ENCODE measurements around the gene C6orf62. TPM values are rescaled to one million over a fixed set of nuclear protein-coding genes. Genes with fewer than 3 reads are reported as not detected.
A peak's percentile ranks its signal among the peaks of the same experiment; 100 is the strongest.
"Not testable (repeated sequence)": the region's sequence is repeated elsewhere in the genome, so short reads cannot be mapped to it uniquely, and the experiment has no call there.

The C6orf62 gene
- 76.2 TPM for polyA plus RNA-seq (2013, experiment 1 of 2)
- 73.8 TPM for polyA plus RNA-seq (2013, experiment 2 of 2)

GRCh38 chr6:24719125-24719971 lies at the start of gene C6orf62:
Gene C6orf62 (minus strand): TSS chr6:24719154. CDS start chr6:24718668, 486 bp downstream.
- 0% methylated on average over 2 of the region's 25 CpGs; no CpG with 5 or more reads in 1 of the 2 experiments for WGBS, 2 experiments (ENCODE audit: insufficient coverage in 2 of 2)
- Histone ChIP-seq H3K4me1 (ENCODE audit: control insufficient read depth, insufficient read depth, low read length, poor library complexity, severe bottlenecking) (no peaks in the 10 kb centered on the region), H3K27ac (ENCODE audit: low read depth, low read length, severe bottlenecking) (peak within 1 kb of the TSS; percentile 100), H3K4me3 (ENCODE audit: extremely low read depth, insufficient read depth, low read length, poor library complexity, severe bottlenecking) (peak within 1 kb of the TSS; percentile 100), H3K36me3 (ENCODE audit: control insufficient read depth, insufficient read depth, low read length) (peaks cover 48% of the 10 kb centered on the region), H3K9me3 (ENCODE audit: control insufficient read depth, low read length) (no peaks in the 10 kb centered on the region)

- no peaks in the 10 kb centered on the region for H3K4me1 ChIP-seq (ENCODE audit: control insufficient read depth, insufficient read depth, low read length, poor library complexity, severe bottlenecking)
- WGBS, 2 experiments (ENCODE audit: insufficient coverage in 2 of 2): 83 to 100% methylated on average over 1 of the region's 5 CpGs
- H3K36me3 ChIP-seq (ENCODE audit: control insufficient read depth, insufficient read depth, low read length): no peaks in the 10 kb centered on the region
- no peak overlapping the region for H3K27ac ChIP-seq (ENCODE audit: low read depth, low read length, severe bottlenecking)
- no peak overlapping the region for H3K4me3 ChIP-seq (ENCODE audit: extremely low read depth, insufficient read depth, low read length, poor library complexity, severe bottlenecking)
- no peaks in the 10 kb centered on the region for H3K9me3 ChIP-seq (ENCODE audit: control insufficient read depth, low read length)
Measured at GRCh38 chr6:24768361-24768760, 49.4 kb upstream of the C6orf62 start.

- WGBS, 2 experiments (ENCODE audit: insufficient coverage in 2 of 2): 79 to 82% methylated on average over 3 to 5 of the region's 9 CpGs
- Histone ChIP-seq H3K27ac (ENCODE audit: low read depth, low read length, severe bottlenecking) (no peak overlapping the region), H3K4me3 (ENCODE audit: extremely low read depth, insufficient read depth, low read length, poor library complexity, severe bottlenecking) (no peak overlapping the region), H3K4me1 (ENCODE audit: control insufficient read depth, insufficient read depth, low read length, poor library complexity, severe bottlenecking) (no peaks in the 10 kb centered on the region), H3K36me3 (ENCODE audit: control insufficient read depth, insufficient read depth, low read length) (no peaks in the 10 kb centered on the region), H3K9me3 (ENCODE audit: control insufficient read depth, low read length) (no peaks in the 10 kb centered on the region)
Measured at GRCh38 chr6:24766680-24767462, 47.9 kb upstream of the C6orf62 start.

GRCh38 chr6:24765968-24766367 lies 47.0 kb upstream of the C6orf62 start:
- H3K9me3 ChIP-seq (ENCODE audit: control insufficient read depth, low read length); H3K36me3 ChIP-seq (ENCODE audit: control insufficient read depth, insufficient read depth, low read length); H3K27ac ChIP-seq (ENCODE audit: low read depth, low read length, severe bottlenecking); H3K4me1 ChIP-seq (ENCODE audit: control insufficient read depth, insufficient read depth, low read length, poor library complexity, severe bottlenecking); H3K4me3 ChIP-seq (ENCODE audit: extremely low read depth, insufficient read depth, low read length, poor library complexity, severe bottlenecking): not testable (repeated sequence)
- 94 to 100% methylated on average over 2 to 5 of the region's 26 CpGs for WGBS, 2 experiments (ENCODE audit: insufficient coverage in 2 of 2)

GRCh38 chr6:24764833-24765828 lies 46.2 kb upstream of the C6orf62 start:
- H3K27ac ChIP-seq (ENCODE audit: low read depth, low read length, severe bottlenecking); H3K9me3 ChIP-seq (ENCODE audit: control insufficient read depth, low read length); H3K4me1 ChIP-seq (ENCODE audit: control insufficient read depth, insufficient read depth, low read length, poor library complexity, severe bottlenecking); H3K4me3 ChIP-seq (ENCODE audit: extremely low read depth, insufficient read depth, low read length, poor library complexity, severe bottlenecking); H3K36me3 ChIP-seq (ENCODE audit: control insufficient read depth, insufficient read depth, low read length): not testable (repeated sequence)
- whole genome bisulfite sequencing, 2 experiments (ENCODE audit: insufficient coverage in 2 of 2): 93 to 95% methylated on average over 14 to 19 of the region's 20 CpGs

GRCh38 chr6:24763578-24763977 lies 44.6 kb upstream of the C6orf62 start:
- WGBS, 2 experiments (ENCODE audit: insufficient coverage in 2 of 2): 69 to 80% methylated on average over 1 of the region's 3 CpGs
- Histone ChIP-seq H3K36me3 (ENCODE audit: control insufficient read depth, insufficient read depth, low read length) (no peaks in the 10 kb centered on the region), H3K9me3 (ENCODE audit: control insufficient read depth, low read length) (no peaks in the 10 kb centered on the region), H3K4me1 (ENCODE audit: control insufficient read depth, insufficient read depth, low read length, poor library complexity, severe bottlenecking) (no peaks in the 10 kb centered on the region), H3K27ac (ENCODE audit: low read depth, low read length, severe bottlenecking) (no peak overlapping the region), H3K4me3 (ENCODE audit: extremely low read depth, insufficient read depth, low read length, poor library complexity, severe bottlenecking) (no peak overlapping the region)

GRCh38 chr6:24761851-24762250 lies 42.9 kb upstream of the C6orf62 start:
- Histone ChIP-seq H3K9me3 (ENCODE audit: control insufficient read depth, low read length) (no peaks in the 10 kb centered on the region), H3K4me3 (ENCODE audit: extremely low read depth, insufficient read depth, low read length, poor library complexity, severe bottlenecking) (no peak overlapping the region), H3K4me1 (ENCODE audit: control insufficient read depth, insufficient read depth, low read length, poor library complexity, severe bottlenecking) (no peaks in the 10 kb centered on the region), H3K36me3 (ENCODE audit: control insufficient read depth, insufficient read depth, low read length) (no peaks in the 10 kb centered on the region), H3K27ac (ENCODE audit: low read depth, low read length, severe bottlenecking) (no peak overlapping the region)

GRCh38 chr6:24761193-24761835 lies 42.4 kb upstream of the C6orf62 start:
- Histone ChIP-seq H3K36me3 (ENCODE audit: control insufficient read depth, insufficient read depth, low read length) (no peaks in the 10 kb centered on the region), H3K9me3 (ENCODE audit: control insufficient read depth, low read length) (no peaks in the 10 kb centered on the region), H3K4me3 (ENCODE audit: extremely low read depth, insufficient read depth, low read length, poor library complexity, severe bottlenecking) (no peak overlapping the region), H3K4me1 (ENCODE audit: control insufficient read depth, insufficient read depth, low read length, poor library complexity, severe bottlenecking) (no peaks in the 10 kb centered on the region), H3K27ac (ENCODE audit: low read depth, low read length, severe bottlenecking) (no peak overlapping the region)
- 85 to 88% methylated on average over 15 to 16 of the region's 17 CpGs for WGBS, 2 experiments (ENCODE audit: insufficient coverage in 2 of 2)

GRCh38 chr6:24760210-24760609 lies 41.3 kb upstream of the C6orf62 start:
- Histone ChIP-seq H3K36me3 (ENCODE audit: control insufficient read depth, insufficient read depth, low read length) (no peaks in the 10 kb centered on the region), H3K27ac (ENCODE audit: low read depth, low read length, severe bottlenecking) (no peak overlapping the region), H3K9me3 (ENCODE audit: control insufficient read depth, low read length) (no peaks in the 10 kb centered on the region), H3K4me1 (ENCODE audit: control insufficient read depth, insufficient read depth, low read length, poor library complexity, severe bottlenecking) (no peaks in the 10 kb centered on the region), H3K4me3 (ENCODE audit: extremely low read depth, insufficient read depth, low read length, poor library complexity, severe bottlenecking) (no peak overlapping the region)
- 92% methylated on average over 2 of the region's 5 CpGs; no CpG with 5 or more reads in 1 of the 2 experiments for WGBS, 2 experiments (ENCODE audit: insufficient coverage in 2 of 2)

GRCh38 chr6:24759718-24760117 lies 40.8 kb upstream of the C6orf62 start:
- WGBS, 2 experiments (ENCODE audit: insufficient coverage in 2 of 2): 89 to 92% methylated on average over 2 of the region's 3 CpGs
- Histone ChIP-seq H3K27ac (ENCODE audit: low read depth, low read length, severe bottlenecking) (no peak overlapping the region), H3K4me3 (ENCODE audit: extremely low read depth, insufficient read depth, low read length, poor library complexity, severe bottlenecking) (no peak overlapping the region), H3K4me1 (ENCODE audit: control insufficient read depth, insufficient read depth, low read length, poor library complexity, severe bottlenecking) (no peaks in the 10 kb centered on the region), H3K9me3 (ENCODE audit: control insufficient read depth, low read length) (peaks cover under 1% of the 10 kb centered on the region), H3K36me3 (ENCODE audit: control insufficient read depth, insufficient read depth, low read length) (no peaks in the 10 kb centered on the region)

All from mesodermal cell (in vitro differentiated cells).